DMS153 (cell line): ENCODE data around the gene RMI2.

Experiments
- DNase-seq: peaks from one replicate; lab custom pipeline; 2025; lab: John Stamatoyannopoulos, UW

RMI2 gene

DNA sequence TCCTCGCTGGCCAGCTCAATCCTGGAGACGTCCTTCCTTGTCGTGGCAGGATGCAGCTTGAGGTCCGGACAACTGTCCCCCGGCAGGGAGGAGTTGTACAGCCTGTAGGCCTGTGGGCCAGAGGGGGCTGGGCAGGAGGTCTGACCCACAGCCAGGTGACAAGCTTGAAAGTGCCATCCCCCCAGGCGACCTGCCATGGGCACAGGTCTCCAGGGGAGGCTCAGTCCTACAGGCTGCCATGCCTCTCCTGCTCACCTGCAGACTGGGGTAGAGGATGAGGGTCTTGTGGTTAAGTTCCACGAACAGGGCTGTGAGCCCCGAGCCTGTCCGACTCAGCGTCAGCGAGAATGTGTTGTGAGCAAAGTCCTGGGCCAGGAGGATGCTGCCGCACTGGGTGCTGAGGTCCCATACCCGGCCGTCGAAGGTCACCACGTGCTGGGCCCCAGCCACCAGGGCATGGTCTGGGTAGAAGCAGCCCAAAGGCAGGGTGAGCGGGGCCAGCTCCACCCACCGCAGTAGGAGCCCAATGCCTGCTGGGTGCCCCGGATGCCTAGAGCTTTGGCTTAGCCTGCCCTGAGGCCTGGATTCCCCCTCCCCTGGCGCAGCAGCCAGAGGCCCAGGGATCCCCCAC is 39.8 kb downstream of the RMI2 start:
- DNase-seq, result no peak

DNA sequence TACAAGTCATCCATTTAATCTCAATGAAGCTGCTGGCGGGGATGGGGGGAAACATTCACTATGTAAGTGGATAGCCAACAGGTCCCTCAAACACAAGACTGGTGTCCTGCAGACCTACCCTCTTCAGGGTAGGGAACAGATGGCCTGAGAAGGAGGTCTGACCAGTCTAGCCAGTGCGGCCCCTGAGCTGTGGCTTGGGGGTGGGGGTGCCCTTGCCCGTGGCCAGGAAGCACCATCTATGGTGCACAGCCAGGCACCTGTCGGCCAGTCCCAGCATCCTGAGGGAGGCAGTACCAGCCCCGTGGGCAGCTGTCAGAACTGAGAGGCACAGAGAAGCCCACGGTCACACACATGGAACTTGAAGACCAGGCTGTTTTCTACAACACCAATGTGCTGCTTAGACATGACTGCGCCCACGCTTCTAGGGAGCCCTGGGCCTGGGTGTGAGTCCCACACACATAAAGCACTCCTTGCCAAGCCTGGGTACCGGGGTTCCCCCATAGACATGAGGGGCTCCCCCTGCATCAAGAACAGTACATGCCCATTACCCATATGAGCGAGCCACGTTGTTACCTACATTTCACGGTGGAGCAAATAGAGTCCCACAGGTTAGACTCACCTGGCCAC is 40.9 kb downstream of the RMI2 start:
- no peak for DNase-seq

DNA sequence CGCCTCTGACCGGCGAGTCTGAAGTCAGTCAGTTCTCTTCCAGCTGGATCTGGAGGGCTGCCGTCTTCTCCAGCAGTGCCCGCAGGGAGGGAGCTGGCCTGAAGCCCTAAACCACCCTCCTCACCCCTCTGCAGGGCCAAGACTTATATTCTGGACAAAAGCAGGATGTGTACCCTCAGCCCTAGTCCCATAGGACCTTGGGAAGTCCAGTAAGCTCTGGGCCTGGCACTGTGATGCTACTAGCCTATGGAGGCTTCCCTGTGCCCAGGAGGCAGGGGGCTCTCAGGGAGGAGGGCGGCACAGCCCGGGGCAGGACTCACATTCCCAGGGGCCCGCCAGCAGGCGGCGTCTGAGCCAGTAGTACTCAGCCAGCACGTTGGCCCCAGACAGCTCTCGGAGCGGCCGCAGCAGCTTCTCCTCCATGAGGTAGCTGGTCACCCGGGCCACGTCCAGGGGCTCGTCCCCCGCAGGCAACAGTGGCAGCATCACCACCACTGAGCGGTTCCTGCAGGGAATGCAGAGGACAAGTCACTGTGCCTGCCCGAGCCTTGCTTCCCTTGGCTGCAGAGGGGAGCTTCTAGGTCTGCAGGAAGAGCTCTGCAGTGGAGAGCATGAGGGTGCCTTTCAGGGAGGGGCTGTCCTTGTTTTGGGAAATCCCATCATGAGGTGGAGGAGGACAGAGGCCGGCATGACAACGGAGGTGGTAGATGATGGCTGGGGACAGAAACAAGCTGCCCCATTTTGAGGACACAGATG is 41.7 kb downstream of the RMI2 start:
- DNase-seq, result no peak

DNA sequence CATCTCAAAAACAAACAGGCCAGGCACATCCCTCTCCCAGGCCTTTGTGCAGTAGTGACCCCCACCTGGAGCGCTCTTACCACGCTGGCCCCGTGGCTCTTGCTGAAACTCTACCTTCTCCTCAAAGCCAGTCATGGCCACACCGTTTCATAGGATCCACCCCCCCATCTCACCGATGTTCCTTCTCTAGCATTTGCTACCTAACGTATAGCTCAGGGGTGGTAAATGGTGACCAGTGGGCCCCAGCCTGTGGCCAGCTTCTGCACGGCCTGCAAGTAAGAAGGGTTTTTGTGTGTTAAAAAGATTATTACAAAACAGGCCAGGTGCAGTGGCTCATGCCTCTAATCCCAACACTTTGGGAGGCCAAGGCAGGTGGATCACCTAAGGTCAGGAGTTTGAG is 43.8 kb downstream of the RMI2 start:
- DNase-seq, result no peak

DNA sequence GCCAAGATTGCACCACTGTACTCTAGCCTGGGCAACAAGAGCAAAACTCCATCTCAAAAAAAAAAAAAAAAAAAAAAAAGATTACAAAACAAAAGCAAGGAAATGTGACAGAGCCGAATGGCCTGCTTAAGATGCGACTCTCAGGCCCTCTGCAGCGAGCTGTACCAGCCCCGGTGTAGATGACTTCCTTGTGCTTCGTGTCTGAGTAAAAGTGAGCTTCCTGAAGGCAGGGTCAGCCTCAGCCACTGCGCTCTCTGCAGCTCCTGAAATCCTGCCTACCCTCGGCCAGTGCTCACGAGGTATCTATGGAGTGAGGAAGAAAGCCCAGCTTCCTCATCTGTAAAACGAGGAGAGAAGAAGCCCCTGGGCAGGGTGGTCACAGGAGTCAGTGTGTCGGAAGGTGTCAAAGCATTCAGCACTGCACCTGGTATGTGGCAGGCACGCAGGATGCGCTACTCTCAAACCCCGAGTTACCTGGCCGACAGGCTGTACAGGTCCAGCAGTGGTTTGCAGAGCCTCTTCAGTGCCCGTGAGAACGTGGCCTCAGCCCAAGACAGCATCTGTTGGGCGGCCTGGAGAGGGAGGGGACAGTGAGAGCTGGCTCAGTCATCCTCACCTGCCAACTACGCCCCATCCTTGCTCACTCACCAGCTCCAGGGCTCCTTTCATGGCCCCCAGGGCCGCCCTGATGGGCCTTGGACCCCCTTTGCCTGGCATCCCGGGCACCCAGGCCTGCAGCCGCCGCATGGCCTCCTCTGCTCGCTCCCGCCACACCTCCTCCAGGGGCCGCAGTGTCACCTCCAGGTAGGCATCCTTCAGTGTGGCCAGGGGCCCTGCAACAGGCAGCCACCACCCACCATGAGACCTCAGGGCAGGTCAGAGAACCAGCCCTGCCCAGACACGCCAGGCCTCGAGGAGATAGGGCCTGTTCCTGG is 44.6 kb downstream of the RMI2 start:
- no peak for DNase-seq

DNA sequence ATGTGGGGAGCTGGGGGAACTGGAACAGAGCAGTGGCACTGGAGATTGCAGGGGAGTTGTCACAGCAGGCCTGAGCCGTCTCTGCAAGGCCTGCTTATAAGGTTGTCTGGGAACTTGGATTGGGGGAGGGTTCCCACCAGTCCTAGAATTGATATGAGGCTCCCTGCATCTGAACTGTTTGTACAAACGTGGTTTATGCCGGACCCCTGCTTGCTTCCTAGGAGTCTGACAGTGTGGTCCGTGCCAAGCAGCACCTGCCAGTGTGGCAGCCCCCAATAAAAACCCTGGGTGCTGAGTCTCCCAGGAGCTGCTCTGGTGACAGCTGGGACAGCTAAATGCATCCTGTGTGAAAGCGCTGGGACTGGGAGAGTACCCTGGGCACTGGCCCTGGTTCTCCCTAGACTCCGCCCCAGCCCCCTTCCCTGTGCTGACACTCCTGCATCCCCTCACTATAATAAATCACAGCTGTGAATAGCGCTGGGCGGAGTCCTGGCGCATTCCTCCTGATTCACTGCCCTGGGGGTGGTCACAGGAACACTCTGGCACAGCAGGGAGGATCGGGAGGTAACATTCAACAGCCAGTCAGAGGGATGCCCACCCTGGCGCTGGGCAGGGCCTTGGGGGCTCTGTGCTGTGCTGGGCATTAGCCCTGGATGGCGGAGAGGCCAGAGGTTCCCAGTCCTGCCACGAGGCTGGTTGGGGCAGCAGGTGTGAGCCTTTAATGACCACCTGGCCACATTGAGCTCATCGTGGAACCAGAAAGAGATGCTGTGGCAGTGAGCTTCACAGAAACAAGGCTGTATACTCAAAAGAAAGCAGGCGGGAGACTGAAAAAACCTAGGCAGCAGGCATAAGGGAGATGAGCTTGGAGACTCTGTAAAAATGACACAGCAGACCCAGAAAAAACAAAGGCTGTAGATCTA is 45.6 kb downstream of the RMI2 start:
- no peak for DNase-seq

DNA sequence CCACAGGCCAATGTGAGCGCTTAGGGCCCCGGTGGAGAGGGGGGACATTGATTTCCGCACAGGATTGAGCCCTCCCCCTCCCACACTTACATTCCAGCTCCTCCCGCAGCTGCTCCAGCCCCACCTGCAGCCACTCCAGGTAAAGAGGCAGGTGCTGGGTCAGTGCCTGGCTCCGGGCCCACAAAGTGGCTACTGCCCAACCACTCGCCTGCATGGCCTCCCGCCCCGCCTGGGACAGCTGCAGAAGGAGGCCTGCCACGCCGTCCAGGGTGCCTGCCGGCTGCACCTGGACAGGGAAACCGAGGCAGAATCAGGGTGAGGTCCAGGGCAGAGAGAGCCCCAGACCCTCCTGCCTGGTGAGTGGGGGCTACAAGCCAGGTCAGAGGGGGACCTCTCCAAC is 46.3 kb downstream of the RMI2 start:
- peak; percentile 79 for DNase-seq

DNA sequence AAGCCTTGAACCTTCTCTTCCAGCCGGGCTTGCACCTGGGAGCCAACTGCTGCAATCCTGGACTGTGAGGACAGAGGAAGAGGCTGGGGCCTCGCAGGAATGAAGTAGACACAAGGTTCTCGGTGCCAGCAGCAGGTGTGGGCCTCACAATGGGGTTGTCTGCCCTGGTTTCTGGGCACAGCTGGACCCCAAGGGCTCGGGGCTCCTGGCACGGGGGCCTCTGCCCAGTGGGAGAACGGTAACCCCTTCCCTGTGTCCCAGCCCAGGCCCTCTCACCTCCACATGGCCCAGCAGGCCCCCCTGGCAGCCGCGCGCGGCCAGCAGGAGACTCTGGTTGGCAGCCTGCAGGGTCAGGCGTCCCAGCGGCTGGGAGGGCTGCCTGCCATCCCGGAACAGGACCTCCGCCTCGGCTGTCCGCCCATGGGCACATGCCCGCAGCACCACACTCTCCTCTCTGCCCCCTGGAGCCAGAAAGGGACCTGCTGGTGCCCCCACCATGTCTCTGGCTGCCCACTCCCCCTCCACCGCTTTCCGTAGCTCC is 46.9 kb downstream of the RMI2 start:
- DNase-seq, result no peak

DNA sequence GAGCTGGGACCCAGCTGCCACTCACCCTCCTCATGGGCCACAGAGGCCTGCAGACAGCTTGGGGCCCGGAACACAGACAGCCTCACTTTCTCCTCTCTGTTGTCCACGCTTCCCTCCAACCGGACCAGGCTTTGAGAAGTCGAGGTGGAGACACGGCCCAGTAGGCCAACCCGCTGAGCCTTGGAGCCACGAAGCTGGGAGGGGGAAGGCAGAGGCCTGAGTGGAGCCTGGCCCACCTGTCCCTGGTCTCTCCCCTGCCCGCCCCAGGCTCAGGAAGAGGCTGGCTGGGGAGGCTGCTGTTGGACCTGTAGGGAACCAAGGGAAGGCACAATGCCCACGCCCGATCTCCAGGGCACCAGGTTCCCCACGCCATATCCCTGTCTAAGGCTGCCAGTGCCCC is 48.1 kb downstream of the RMI2 start:
- no peak for DNase-seq

DNA sequence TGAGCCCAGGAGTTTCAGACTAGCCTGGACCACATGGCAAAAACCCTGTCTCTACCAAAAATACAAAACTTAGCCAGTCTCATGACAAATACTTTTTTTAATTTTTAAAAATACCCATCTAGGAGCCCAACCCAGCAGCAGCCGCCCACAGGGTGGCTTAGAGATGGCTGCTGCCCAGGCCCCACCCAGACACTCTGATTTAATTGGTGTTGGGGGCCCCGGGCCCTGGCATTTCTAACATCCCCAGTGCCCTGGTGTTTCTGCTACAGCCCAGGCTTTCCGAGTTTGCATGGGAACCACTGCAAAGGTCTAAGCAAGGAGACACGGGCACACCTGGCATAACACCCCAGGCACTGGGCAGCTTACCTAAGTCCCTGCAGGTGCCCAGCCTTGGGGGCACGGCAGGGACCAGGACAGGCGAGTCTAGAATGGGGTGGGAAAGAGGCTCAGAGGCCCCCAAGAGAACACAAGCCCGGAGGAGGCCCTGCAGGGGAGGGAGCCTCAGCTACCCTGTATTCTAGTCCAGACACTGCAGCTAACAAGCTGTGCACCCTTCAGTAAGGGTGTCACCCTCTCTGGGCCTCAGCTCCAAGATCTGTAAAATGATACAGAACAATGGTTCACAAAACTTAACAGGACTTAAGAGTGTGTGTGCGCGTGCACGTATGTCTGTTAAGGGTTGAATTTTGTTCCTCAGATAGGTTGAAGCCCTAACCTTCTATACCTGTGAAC is 48.8 kb downstream of the RMI2 start:
- DNase-seq, result no peak

DNA sequence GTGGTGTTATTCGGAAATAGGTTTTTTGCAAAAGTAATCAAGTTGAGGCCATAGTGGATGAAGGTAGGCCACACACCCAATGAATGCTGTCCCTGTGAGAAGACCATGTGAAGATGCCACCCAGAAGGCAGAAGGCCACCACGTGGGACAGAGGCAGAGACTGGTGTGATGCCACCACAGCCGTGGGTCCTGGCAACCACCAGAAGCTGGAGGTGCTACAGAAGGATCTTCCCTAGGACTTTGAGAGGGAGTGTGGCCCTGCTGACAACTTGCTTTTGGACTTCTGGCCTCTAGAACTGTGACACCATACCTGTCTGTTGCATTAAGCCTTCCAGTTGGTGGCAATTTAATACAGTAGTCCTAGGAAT is 49.3 kb downstream of the RMI2 start:
- no peak for DNase-seq

DNA sequence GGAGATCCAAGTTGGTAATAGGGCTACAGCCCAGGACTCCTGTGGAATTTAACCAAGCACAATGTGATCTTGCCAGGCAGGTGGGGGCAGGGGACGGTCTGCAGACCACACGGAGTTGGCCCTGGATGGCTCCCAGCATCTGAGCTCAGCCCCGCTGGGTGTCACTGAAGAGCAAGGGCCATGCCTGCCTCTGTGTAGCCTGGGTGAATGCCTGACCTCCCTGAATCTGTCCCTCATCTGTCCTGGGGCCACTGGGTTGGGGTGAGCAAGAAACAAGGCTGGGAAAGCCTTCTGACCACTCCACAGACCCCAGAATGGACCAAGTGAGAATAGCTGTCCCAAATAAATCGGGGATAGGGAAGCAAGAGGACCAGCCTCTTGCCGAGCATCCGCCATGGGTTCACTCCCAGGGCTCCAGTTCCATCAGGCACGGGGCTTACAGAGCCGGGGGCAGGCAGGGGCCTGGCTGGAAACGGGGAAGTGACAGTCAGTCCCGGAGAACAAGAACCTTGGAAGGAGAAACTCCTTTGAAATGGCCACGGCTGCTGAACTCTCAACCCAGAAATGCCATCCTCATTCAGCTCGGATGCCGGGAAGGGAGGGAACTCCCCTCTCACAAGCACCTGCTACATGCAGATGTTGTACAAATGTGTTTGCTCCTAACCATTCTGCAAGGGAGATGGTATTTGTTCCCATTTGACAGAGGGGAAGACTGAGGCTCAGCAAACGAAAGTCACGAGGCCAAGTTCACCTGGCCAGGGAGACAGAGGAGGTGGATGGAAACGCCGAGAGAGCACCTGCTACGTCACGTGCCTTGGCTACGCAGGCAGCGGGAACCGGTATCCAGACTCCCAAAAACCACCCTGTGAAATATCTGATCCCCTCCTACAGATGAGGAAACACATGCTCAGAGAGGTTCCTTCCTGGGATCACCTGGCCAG is 50.0 kb downstream of the RMI2 start:
- no peak for DNase-seq

DNA sequence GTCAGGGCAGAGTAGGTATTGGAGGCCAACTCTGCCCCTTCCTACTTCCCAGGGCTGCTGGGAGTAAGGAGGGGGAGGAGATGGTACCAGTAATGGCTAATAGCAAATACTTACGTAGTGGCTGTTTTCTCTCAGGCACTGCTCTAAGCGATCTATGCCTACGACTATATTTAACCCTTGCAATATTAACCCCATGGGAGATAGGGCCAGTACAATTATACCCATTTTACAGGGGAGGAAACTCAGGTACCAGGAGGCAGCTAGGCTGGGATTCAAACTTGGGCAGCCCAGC is 50.6 kb downstream of the RMI2 start:
- no peak for DNase-seq

DNA sequence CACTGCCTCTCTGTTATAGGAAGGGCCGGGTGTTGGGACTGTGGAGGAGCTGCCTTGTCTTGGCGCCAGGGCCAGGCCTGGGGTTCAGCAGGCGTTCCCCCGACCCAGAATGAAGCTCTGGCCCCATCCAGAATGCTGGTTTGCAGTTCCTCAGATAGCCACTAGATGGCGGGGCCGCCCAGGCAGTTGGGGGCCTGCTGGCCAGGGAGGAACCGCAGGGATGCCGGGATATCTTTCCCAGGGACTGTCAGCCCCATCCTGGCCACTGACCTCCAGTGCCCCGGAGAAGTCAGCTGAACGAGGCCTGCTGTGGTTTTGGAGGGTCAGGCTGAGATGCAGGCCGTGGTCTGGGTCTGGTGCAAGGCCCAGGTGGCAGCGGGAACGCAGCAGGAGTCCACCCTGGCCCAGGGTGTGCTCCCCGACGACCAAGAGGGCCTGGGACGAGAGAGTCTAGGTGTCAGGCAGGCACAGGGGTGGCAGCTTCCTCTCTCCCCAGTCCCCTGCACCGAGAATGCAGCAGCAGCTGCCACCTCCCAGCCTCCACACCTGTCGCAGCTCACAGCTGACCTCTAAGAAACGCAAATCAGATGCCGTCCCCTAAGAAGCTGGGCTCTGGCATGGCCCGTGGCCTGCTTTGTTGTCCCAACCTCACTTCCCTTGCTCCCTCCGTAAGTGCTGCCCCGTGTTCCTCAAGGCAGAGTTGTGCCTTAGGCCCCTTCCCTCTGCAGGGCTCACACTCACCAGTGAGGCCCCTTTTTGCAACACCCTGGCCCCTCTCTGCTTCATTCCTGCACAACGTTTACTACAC is 51.2 kb downstream of the RMI2 start:
- DNase-seq, result peak; percentile 44

DNA sequence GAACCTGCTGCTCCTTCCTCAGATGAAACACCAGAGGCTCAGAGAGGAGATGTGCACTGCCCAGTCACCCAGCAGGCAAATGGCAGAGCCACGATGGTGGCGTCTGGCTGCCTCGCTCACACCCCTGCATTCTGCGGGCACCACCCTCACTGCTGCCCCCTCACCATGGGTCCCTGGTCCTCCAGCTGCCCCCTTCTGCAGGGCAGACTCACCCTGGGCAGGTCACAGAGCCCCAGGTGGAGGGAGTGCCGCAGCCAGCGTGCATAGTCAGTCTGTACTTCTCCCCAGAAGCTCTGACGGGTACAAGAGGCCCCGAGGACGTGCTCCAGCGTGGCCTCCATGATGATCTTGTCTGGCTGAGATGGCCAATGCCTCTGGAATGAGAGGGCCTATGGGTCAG is 52.9 kb downstream of the RMI2 start:
- DNase-seq, result no peak

DNA sequence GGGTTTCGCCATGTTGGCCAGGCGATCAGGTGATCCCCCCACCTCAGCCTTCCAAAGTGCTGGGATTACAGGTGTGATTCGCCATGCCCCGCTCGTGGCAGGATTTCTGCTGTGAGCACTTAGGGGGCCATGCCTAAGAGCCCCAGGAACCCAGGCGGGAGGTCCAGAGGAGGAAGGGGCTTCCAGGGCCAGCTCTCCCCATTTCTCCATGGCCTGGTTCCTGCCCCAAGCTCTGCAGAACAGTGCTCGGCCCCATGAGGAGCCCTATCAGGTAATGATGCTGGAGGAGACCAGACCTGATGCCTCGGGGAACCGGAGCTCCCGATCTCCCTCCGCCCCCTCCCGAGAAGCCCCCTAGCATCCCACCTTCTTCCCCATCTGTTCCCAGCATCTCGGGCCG is 53.6 kb downstream of the RMI2 start:
- no peak for DNase-seq

DNA sequence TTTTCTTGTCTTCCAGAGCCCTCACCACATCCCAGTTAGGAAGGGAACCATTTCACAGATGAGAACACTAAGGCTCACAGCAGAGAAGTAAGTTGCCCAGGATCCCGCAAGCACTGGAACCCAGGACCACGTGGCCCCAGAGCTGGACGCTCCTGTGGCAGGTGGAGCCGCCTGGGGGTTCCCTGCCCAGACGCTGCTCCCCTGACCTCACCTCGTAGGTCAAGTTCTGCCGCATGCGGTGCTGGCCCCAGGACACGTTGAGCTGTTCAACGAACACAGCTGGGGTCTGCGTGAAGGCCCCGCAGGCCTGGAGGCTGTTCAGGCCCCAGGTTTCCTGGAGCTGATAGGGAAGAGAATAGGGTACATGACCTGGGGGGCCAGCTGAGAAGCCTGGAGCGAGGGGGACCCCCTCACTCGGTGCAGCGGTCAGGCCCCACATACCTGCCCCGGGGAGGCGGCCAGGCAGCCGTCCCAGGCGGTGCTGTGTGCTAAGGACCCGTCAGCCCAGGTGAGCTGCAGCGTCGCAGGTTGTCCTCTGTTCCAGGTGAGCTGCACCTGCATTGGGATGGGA is 54.1 kb downstream of the RMI2 start:
- no peak for DNase-seq

DNA sequence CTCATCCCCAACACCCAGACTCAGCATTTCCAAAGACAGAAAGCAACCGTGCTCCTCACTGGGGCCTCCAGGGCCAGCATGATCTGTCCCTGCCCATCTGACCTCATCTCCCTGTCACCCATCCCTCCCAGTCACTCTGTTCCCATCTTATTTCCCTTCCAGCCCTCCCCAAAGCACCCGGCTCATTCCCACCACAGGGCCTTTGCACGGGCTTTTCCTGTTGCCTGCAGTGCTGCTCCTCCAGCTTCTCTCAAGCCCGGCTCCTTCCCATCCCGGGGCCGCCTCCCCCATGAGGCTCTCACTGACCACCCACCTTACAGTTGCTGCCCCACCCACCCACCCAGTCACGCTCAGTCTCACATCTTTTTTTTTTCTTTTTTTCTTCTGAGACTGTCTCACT is 54.8 kb downstream of the RMI2 start:
- DNase-seq, result no peak
